Ramos (cell line): ENCODE results near the gene C14orf180.
"Not testable (repeated sequence)": the region's sequence is repeated elsewhere in the genome, so short reads cannot be mapped to it uniquely, and the experiment has no call there.

Experiments used
- in situ Hi-C: fragments of 300-500 bp; cut with MboI; formaldehyde crosslinking; loops from one replicate; pipeline ENCODE4 v1.14.3; 2022; ENCODE audit warnings: low sequenced_read_pairs; ENCODE audit not compliant: unreplicated experiment

C14orf180 gene

GRCh38 chr14:104576232-104576969 lies 3.2 kb upstream of the C14orf180 start:
- in situ Hi-C loops: no loop called here

GRCh38 chr14:104576970-104577332 lies 2.6 kb upstream of the C14orf180 start:
- in situ Hi-C loops: no loop called here

GRCh38 chr14:104577426-104577825 lies 2.1 kb upstream of the C14orf180 start:
- in situ Hi-C loops: no loop called here

- in situ Hi-C loops: no loop called here
Observed at GRCh38 chr14:104577847-104578301, 1.7 kb upstream of the C14orf180 start.

- in situ Hi-C loops: no loop called here
Observed at GRCh38 chr14:104578321-104578720, 1.2 kb upstream of the C14orf180 start.

GRCh38 chr14:104579939-104580338 lies 375 bp downstream of the C14orf180 start:
- in situ Hi-C loops: not testable (repeated sequence)

- in situ Hi-C loops: no loop called here
Observed at GRCh38 chr14:104580961-104581360, 1.4 kb downstream of the C14orf180 start.

GRCh38 chr14:104581521-104581920 lies 2.0 kb downstream of the C14orf180 start:
- in situ Hi-C loops: no loop called here

- in situ Hi-C loops: no loop called here
Observed at GRCh38 chr14:104582005-104582404, 2.4 kb downstream of the C14orf180 start.

GRCh38 chr14:104582662-104583061 lies 3.1 kb downstream of the C14orf180 start:
- in situ Hi-C loops: no loop called here

GRCh38 chr14:104583424-104584306 lies 4.1 kb downstream of the C14orf180 start:
- in situ Hi-C loops: no loop called here

- in situ Hi-C loops: no loop called here
Observed at GRCh38 chr14:104584557-104584956, 5.0 kb downstream of the C14orf180 start.

GRCh38 chr14:104585966-104586697 lies 6.6 kb downstream of the C14orf180 start:
- in situ Hi-C loops: no loop called here

- in situ Hi-C loops: no loop called here
Observed at GRCh38 chr14:104586832-104587620, 7.5 kb downstream of the C14orf180 start.

GRCh38 chr14:104587641-104588040 lies 8.1 kb downstream of the C14orf180 start:
- in situ Hi-C loops: no loop called here

- in situ Hi-C loops: no loop called here
Observed at GRCh38 chr14:104588066-104588857, 8.7 kb downstream of the C14orf180 start.

GRCh38 chr14:104589338-104590195 lies 10.0 kb downstream of the C14orf180 start:
- in situ Hi-C loops: no loop called here

- in situ Hi-C loops: no loop called here
Observed at GRCh38 chr14:104590240-104590965, 10.8 kb downstream of the C14orf180 start.
